CD4-positive, alpha-beta T cell treated with Interleukin-17A for 1 hour (primary cell): Measurements from ENCODE around the gene NYAP2.

Source experiments
- DNase-seq: peaks from one replicate; pipeline ENCODE4 v3.0.0-alpha.2; 2020

The NYAP2 gene

GRCh38 chr2:225637259-225637658, 237.7 kb downstream of the NYAP2 start:
- DNase-seq: no peak

- no peak for DNase-seq
These were observed 241.0 kb downstream of the NYAP2 start for GRCh38 chr2:225640550-225640949.

- no peak for DNase-seq
These were observed 249.8 kb downstream of the NYAP2 start for GRCh38 chr2:225649274-225649673.

GRCh38 chr2:225650041-225650440, 250.5 kb downstream of the NYAP2 start:
- no peak for DNase-seq

GRCh38 chr2:225660262-225661131, 261.0 kb downstream of the NYAP2 start:
- DNase-seq: peak; percentile 64

GRCh38 chr2:225662101-225662500, 262.6 kb downstream of the NYAP2 start:
- DNase-seq: no peak

- no peak for DNase-seq
These were observed 267.9 kb downstream of the NYAP2 start for GRCh38 chr2:225667445-225667844.

DNA sequence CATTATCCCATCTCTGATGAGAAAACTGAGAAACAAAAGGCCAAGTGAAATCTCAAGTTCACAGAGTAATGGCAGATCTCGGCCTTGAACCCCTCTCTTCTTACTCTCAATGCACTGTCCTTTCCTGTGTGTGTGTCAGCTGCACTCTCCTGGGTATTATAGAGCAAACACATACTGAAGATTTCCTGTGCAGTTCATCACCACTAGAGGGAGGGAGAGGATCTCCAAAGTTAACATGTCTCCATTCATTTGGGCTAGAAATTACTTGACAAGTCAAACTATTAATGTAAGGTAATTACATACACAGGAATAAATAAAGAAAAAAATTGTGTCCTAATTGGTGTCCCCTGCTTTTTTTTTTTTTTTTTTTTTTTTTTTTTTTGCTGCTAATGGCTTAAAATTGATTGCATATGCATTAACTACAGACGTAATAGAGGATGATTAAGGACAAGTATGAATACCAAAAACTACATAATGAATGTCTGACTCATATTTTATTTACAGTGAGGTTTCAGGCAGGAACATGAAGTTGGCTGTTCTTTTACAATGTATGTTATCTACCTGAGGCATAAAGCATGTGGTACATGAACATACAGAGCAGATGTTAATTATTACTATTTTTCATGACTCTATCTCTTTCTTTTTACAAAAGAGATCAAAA, 269.2 kb downstream of the NYAP2 start:
- peak; percentile 59 for DNase-seq

GRCh38 chr2:225670111-225670974, 270.8 kb downstream of the NYAP2 start:
- no peak for DNase-seq

DNA sequence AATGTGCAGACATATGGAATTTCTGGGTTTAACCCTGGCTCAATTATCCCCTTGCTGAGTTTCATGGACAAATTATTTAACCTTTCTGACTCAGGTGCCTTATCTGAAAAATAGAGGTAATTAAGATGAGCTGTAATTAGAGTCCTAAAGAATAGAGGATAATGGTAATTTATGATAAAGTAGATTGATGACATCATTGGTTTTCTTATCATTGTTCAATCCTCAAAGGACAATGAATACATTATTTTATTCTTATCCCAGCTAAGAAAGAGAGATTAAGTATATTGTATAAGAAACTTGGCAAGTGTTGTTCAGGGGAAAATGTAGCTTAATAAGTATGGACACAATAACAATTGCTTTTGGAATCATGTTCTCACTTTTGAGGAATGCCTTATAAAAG, 279.3 kb downstream of the NYAP2 start:
- DNase-seq: no peak

DNA sequence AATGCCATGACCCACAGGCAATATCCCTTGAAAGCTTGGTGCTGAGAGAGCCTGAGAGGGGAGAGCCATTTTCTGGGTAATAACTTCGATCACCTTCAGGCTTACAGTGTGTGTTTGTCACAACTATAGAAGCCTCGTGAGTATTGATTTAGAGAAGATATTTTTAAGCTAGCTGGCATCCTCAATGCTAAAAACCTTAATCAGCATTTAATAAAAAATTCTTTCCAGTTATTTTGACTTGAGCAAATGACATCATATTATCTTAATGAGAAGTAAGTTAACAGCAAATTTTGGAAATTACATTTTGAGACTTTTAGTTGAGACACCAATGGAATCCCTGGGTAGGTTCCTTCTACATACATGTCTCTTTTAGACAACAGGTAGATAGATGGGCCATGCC, 283.7 kb downstream of the NYAP2 start:
- no peak for DNase-seq

DNA sequence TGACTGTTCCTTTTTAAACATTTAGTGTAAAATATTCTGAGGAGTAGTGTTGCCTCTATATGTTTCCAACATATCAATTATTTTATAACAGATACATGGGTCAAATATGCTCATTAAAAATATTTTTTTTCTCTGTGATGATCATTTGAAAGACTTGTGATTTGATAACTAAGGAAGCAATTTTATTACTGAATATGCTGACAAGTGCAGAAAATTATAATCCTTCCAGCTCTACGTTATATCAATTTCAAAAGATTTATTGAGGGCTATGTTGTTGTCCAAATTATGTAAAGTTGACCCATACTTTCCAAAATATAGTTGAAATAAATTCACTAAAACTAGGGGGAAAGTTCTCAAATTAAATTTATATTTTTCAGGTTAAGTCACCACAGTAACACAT, 290.6 kb downstream of the NYAP2 start:
- DNase-seq: no peak

DNA sequence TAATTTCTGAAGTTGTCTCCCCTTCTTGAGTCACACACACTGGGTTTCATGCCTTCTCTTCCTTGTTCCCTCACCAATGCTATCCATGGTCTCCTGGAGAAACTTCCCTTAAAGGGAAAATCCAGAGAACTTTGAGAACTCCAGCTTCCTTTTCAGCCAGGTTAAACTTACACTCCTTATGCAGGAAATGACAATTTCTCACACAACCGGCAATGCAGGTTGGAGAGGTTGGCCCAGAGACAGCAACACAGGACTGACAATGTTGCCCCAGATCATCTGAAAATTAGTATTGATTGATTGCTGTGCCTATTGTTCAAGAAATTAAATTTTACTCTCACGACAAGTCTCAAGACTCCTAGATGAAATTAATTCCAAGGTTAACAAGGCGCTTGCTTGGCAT, 292.2 kb downstream of the NYAP2 start:
- DNase-seq: no peak

DNA sequence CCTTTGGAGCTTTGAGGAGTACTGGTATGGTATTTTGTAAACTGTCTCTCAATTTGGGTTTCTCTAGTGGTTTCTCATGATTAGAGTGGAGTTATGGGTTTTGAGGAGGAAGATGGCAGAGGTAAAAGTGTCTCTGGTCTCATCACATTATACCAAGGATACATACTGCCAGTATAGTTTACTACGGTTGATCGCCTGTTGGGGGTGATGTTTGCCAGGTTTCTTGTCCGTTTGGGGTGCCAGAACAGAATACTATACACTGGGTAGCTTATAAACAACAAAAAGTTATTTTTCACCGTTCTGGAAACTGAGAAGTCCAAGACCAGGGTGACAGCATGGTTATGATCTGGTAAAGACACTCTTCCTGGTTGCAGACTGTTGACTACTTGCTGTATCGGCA, 293.7 kb downstream of the NYAP2 start:
- no peak for DNase-seq

DNA sequence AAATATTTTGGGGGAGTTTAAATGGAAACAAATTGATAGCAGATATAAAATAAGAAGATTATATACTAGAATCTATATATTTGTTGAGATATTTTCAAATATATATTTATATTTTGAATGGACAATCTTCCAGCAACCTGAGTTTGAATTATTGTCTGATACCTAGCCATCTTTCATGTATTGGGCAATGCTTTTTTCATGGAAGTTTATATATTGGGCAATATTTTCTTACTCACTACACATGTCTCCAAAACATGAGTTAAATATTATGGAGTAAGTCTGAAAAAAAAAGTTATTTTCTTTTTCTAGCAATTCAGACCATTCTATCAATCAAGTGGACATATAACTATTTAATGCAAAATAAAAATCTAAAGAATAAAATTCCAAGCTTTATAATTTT, 295.2 kb downstream of the NYAP2 start:
- no peak for DNase-seq

- DNase-seq: no peak
These were observed 298.4 kb downstream of the NYAP2 start for GRCh38 chr2:225697936-225698335.
